Neutrophil (primary cell): Measurements from ENCODE around the gene TGM3.

Experiments used
- H3K27ac ChIP-seq: fragments of 200-600 bp; sonication (generic); 2 replicates; pipeline ENCODE4 v1.5.1; 2016; ENCODE audit warnings: mild to moderate bottlenecking, moderate library complexity
- H3K27me3 ChIP-seq: fragments of 200-600 bp; sonication (generic); 2 replicates; pipeline ENCODE4 v1.6.0; 2016; ENCODE audit warnings: mild to moderate bottlenecking
- H3K36me3 ChIP-seq: fragments of 200-600 bp; sonication (generic); 2 replicates; pipeline ENCODE4 v1.5.1; 2017
- H3K4me1 ChIP-seq, 2 experiments: fragments of 200-600 bp in 1 of 2; sonication (generic) in 1 of 2; 1 replicate in 1 of 2; 2 replicates in 1 of 2; pipeline versions ENCODE4 v1.5.1 to v1.6.1; 2013 to 2016; ENCODE audit warnings: low read depth in 1 of 2, low read length in 1 of 2, mild to moderate bottlenecking in 1 of 2, moderate library complexity in 1 of 2; ENCODE audit not compliant: control insufficient read depth in 1 of 2, insufficient read depth in 1 of 2
- H3K4me3 ChIP-seq, 2 experiments: fragments of 200-600 bp in 1 of 2; sonication (generic) in 1 of 2; 1 replicate in 1 of 2; 2 replicates in 1 of 2; pipeline ENCODE4 v1.5.1; 2013 to 2016; ENCODE audit warnings: low read depth in 1 of 2, low read length in 1 of 2, mild to moderate bottlenecking in 1 of 2, moderate library complexity in 1 of 2
- H3K9me3 ChIP-seq: fragments of 200-600 bp; sonication (generic); 2 replicates; pipeline ENCODE4 v1.5.1; 2016
- CTCF ChIP-seq: fragments of 200-600 bp; sonication (generic); IDR thresholded peaks from 2 replicates; pipeline ENCODE4 v1.5.1; 2016; ENCODE audit warnings: antibody characterized with exemption

The TGM3 gene

DNA sequence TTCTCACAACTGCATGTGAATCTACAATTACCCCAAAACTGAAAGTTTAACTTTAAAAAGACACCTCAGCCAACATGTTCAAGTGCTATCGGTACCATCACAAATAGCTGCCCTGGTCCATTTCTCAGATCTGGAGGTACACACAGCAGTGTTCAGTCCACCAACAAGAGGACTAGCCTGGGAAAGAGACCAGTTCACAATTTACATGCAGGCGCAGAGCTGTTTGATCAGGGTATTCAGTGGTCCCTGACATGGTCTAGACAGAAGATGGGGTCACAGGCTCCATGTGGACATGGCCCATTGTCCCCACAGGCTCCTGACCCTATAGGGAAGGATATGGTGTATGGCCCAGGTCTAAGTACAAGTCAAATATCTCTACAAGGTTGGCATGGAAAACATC is 69.3 kb downstream of the TGM3 start:
- no peak overlapping the region for H3K27ac ChIP-seq
- H3K27me3 ChIP-seq = peaks cover 81% of the 10 kb centered on the region
- peaks cover 0 to 10% of the 10 kb centered on the region in 2 experiments for H3K4me1 ChIP-seq
- no peak for TF ChIP-seq CTCF
- no peak overlapping the region for H3K4me3 ChIP-seq
- no peaks in the 10 kb centered on the region for H3K36me3 ChIP-seq
- H3K9me3 ChIP-seq = no peaks in the 10 kb centered on the region

- no peaks in the 10 kb centered on the region for H3K9me3 ChIP-seq
- no peaks in the 10 kb centered on the region for H3K36me3 ChIP-seq
- H3K4me1 ChIP-seq = peaks cover 0 to 10% of the 10 kb centered on the region in 2 experiments
- no peak for TF ChIP-seq CTCF
- no peak overlapping the region for H3K27ac ChIP-seq
- no peak overlapping the region for H3K4me3 ChIP-seq
- peaks cover 81% of the 10 kb centered on the region for H3K27me3 ChIP-seq
Measured at GRCh38 chr20:2365666-2366065, 69.9 kb downstream of the TGM3 start.

- no peak overlapping the region for H3K27ac ChIP-seq
- no peak for TF ChIP-seq CTCF
- no peaks in the 10 kb centered on the region for H3K9me3 ChIP-seq
- H3K4me3 ChIP-seq = no peak overlapping the region
- peaks cover 92% of the 10 kb centered on the region for H3K27me3 ChIP-seq
- H3K4me1 ChIP-seq = peaks cover 0 to 7% of the 10 kb centered on the region in 2 experiments
- H3K36me3 ChIP-seq = no peaks in the 10 kb centered on the region
Measured at GRCh38 chr20:2368621-2369020, 72.8 kb downstream of the TGM3 start.

DNA sequence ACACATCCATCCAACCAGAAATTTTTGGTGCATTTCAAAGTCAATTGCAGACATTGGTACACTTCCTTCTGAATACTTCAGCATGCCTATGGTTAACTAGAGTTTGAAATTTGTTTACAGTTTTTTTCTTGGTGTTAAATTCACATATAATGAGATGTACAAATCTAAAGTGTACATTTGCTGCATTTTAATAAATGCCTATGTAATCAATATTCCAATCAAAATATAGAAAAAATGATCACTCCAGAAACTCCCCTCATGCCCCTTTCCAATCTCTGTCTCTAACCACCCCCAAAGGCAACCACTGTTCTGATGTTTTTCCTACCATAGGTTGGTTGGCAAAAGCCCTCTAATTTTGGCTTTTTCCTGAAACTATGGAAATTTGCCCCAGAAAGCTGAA is 77.3 kb downstream of the TGM3 start:
- Histone ChIP-seq H3K4me3 (no peak overlapping the region), H3K9me3 (no peaks in the 10 kb centered on the region), H3K27ac (no peak overlapping the region), H3K36me3 (no peaks in the 10 kb centered on the region), H3K4me1 (no peaks in the 10 kb centered on the region), H3K27me3 (peaks cover 94% of the 10 kb centered on the region)
- TF ChIP-seq CTCF = no peak

DNA sequence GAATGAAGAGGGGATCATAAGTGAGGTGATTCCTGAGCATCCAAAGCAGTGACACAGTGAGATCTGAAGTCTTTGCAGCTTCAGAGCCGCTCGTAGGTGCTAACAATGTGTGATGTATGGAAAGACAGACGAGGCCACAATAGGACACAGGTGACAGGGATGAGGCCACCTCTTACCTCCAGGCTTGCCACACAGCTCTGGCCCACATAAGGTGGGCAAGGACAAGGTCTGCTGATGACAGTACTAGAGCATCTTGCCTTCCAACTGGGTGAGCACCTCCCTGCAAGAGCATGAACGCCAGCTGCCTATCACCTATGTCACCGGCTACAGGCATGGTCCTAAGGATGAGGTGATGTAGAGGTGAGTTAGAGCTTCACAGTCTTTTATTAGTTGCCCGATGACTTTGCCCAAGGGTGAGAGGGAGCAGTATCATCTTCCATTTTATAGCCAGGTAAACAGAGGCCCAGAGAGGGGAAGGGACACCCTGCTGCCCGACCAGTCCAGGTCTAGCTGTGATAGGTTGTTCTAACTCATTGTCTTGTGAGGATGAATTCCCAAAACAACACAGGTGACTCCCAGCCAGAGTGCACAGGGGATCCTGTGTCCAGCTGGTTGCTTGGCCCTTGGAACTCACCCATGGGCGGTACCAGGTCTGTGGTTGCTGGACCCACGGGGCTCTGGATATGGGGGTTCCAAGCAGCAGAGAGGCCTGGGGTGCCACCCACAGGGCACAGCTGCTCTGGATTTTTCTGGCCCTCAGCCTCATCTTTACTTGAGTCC is 78.7 kb downstream of the TGM3 start:
- H3K27ac ChIP-seq = no peak overlapping the region
- H3K27me3 ChIP-seq = peaks cover 88% of the 10 kb centered on the region
- no peak for TF ChIP-seq CTCF
- H3K4me3 ChIP-seq = no peak overlapping the region
- no peaks in the 10 kb centered on the region for H3K36me3 ChIP-seq
- H3K4me1 ChIP-seq = no peaks in the 10 kb centered on the region
- no peaks in the 10 kb centered on the region for H3K9me3 ChIP-seq
